Thoracic aorta (tissue), 2 donors: Measurements from ENCODE around the gene TNRC6C. TPM values are rescaled to one million over a fixed set of nuclear protein-coding genes. Genes with fewer than 3 reads are reported as not detected.
A peak's percentile ranks its signal among the peaks of the same experiment; 100 is the strongest.

Source experiments
- ATAC-seq: fragments of 150-250 bp; one replicate; pipeline ENCODE4 v1.8.0; 2017; ENCODE audit warnings: low read depth; ENCODE audit not compliant: insufficient number of reproducible peaks, low FRiP score
- DNase-seq: peaks from one replicate; pipeline ENCODE4 v3.0.0-alpha.2; 2020; ENCODE audit warnings: low spot score
- H3K27ac ChIP-seq, 2 donors: fragments of 200-600 bp; sonication (generic); 1 replicate in 1 of 2; 2 replicates in 1 of 2; pipeline ENCODE4 v1.5.1; 2016; ENCODE audit warnings: mild to moderate bottlenecking in 2 of 2, moderate library complexity in 2 of 2
- H3K27me3 ChIP-seq: fragments of 200-600 bp; sonication (generic); replicated peaks from 2 replicates; pipeline ENCODE4 v1.6.0; 2016; ENCODE audit warnings: mild to moderate bottlenecking; ENCODE audit not compliant: insufficient read depth
- H3K36me3 ChIP-seq: fragments of 200-600 bp; sonication (generic); one replicate; pipeline ENCODE4 v1.5.1; 2016
- H3K4me1 ChIP-seq, 2 donors: fragments of 200-600 bp; sonication (generic); 1 replicate in 1 of 2; 2 replicates in 1 of 2; pipeline versions ENCODE4 v1.5.1 to v1.6.0; 2016; ENCODE audit warnings: low read depth in 2 of 2, mild to moderate bottlenecking in 1 of 2; ENCODE audit not compliant: control insufficient read depth in 1 of 2
- H3K4me3 ChIP-seq: fragments of 200-600 bp; sonication (generic); 2 replicates; pipeline ENCODE4 v1.5.1; 2016; ENCODE audit warnings: mild to moderate bottlenecking
- H3K9me3 ChIP-seq: fragments of 200-600 bp; sonication (generic); 2 replicates; pipeline ENCODE4 v1.5.1; 2016
- CTCF ChIP-seq: fragments of 200-600 bp; sonication (generic); IDR thresholded peaks from one replicate; pipeline ENCODE4 v1.5.1; 2019; ENCODE audit warnings: antibody characterized with exemption
- total RNA-seq, 2 donors: library from RNA; depleted of rRNA; stranded (reverse); fragments of >200 nt; gene quantifications; one replicate each; pipeline versions ENCODE4 v1.1.0 to v1.2.3, GENCODE V29; 2016

TNRC6C gene
- total RNA-seq, 2 donors from 2014 or later = 27.8 to 41.1 TPM

- no peak for ATAC-seq
- H3K36me3 ChIP-seq = no peaks in the 10 kb centered on the region
- H3K27ac ChIP-seq = no peak overlapping the region
- no peaks in the 10 kb centered on the region for H3K9me3 ChIP-seq
- H3K4me3 ChIP-seq = no peak overlapping the region
- no peak for DNase-seq
- H3K27me3 ChIP-seq = no peaks in the 10 kb centered on the region
- TF ChIP-seq CTCF = no peak
- peaks cover 0 to 13% of the 10 kb centered on the region in 2 donors for H3K4me1 ChIP-seq
Measured at GRCh38 chr17:78026381-78026780, 67.9 kb downstream of the TNRC6C start.

GRCh38 chr17:78027121-78027520, 68.6 kb downstream of the TNRC6C start:
- Histone ChIP-seq H3K4me1 (peaks cover 2 to 20% of the 10 kb centered on the region in 2 donors), H3K9me3 (no peaks in the 10 kb centered on the region), H3K27me3 (no peaks in the 10 kb centered on the region), H3K4me3 (no peak overlapping the region), H3K36me3 (no peaks in the 10 kb centered on the region), H3K27ac (no peak overlapping the region)
- no peak for ATAC-seq
- TF ChIP-seq CTCF = no peak
- DNase-seq = no peak

- DNase-seq (no peak), ATAC-seq (no peak)
- Histone ChIP-seq H3K4me1 (peaks cover 13 to 28% of the 10 kb centered on the region in 2 donors), H3K27ac (no peak overlapping the region), H3K4me3 (no peak overlapping the region), H3K36me3 (no peaks in the 10 kb centered on the region), H3K27me3 (no peaks in the 10 kb centered on the region), H3K9me3 (no peaks in the 10 kb centered on the region)
- TF ChIP-seq CTCF = no peak
Measured at GRCh38 chr17:78029697-78030096, 71.2 kb downstream of the TNRC6C start.

- TF ChIP-seq CTCF = no peak
- Histone ChIP-seq H3K27me3 (no peaks in the 10 kb centered on the region), H3K9me3 (no peaks in the 10 kb centered on the region), H3K4me1 (peaks cover 17 to 33% of the 10 kb centered on the region in 2 donors), H3K27ac (peak overlapping the region; percentile 70 to 80), H3K4me3 (no peak overlapping the region), H3K36me3 (no peaks in the 10 kb centered on the region)
- no peak for DNase-seq
- no peak for ATAC-seq
Measured at GRCh38 chr17:78031435-78031834, 72.9 kb downstream of the TNRC6C start.

GRCh38 chr17:78032166-78032565, 73.7 kb downstream of the TNRC6C start:
- no peaks in the 10 kb centered on the region for H3K9me3 ChIP-seq
- H3K27ac ChIP-seq = peak overlapping the region; percentile 70 to 80
- no peaks in the 10 kb centered on the region for H3K27me3 ChIP-seq
- DNase-seq (no peak), ATAC-seq (no peak)
- peak overlapping the region; percentile 22 for H3K4me3 ChIP-seq
- peaks cover 2% of the 10 kb centered on the region for H3K36me3 ChIP-seq
- peak; percentile 13 for TF ChIP-seq CTCF
- H3K4me1 ChIP-seq = peaks cover 17 to 33% of the 10 kb centered on the region in 2 donors
